HepG2 (cell line): Measurements from ENCODE around the gene CSPG5. TPM values are rescaled to one million over a fixed set of nuclear protein-coding genes. Genes with fewer than 3 reads are reported as not detected.

Source experiments
- ATAC-seq: fragments of 200-7000 bp; cut with Tn5 transposase; 3 replicates; pipeline ENCODE4 v1.9.1; 2020; ENCODE audit warnings: mild to moderate bottlenecking, moderate library complexity
- BruUV-seq: library from RNA; stranded (reverse); fragments of 400-500 nt; replicated peaks from 2 replicates; lab custom pipeline; 2021; lab: Mats Ljungman, UMichigan
- CTCF ChIA-PET: fragments of 300-600 bp; formaldehyde crosslinking; extraction: SDS; loops from one replicate; lab custom pipeline; 2021; ENCODE audit warnings: low total read pairs, inconsistent platforms, low intra/inter-chr PET ratio; lab: Yijun Ruan, JAX
- POLR2A ChIA-PET: fragments of 350-600 bp; sonication (Branson Sonifier 250); formaldehyde crosslinking; loops from one replicate; lab custom pipeline; 2020; ENCODE audit warnings: antibody characterized with exemption, inconsistent platforms; lab: Yijun Ruan, JAX
- DNase-seq: peaks from one replicate; pipeline ENCODE4 v3.0.0-alpha.2; 2015; ENCODE audit warnings: low spot score
- FAIRE-seq: peaks from 3 replicates; lab custom pipeline; 2011; peaks lifted over from hg19 to GRCh38; lab: Jason Lieb, UNC
- H2AFZ ChIP-seq: one replicate; pipeline ENCODE4 v1.6.1; 2011; ENCODE audit warnings: low read length, inconsistent platforms
- H3K27ac ChIP-seq: fragments of 300-600 bp; 3 replicates; pipeline ENCODE4 v1.8.0; 2011; ENCODE audit warnings: mixed run types, mild to moderate bottlenecking, mixed read lengths, low read length, inconsistent platforms; ENCODE audit not compliant: insufficient read depth; ENCODE audit errors: extremely low read length
- H3K27me3 ChIP-seq, 2 experiments: fragments of 200-600 bp in 1 of 2; 2 replicates in 1 of 2; 3 replicates in 1 of 2; pipeline versions ENCODE4 v1.6.0 to v1.8.0; 2011; ENCODE audit warnings: low read length in 2 of 2, mild to moderate bottlenecking in 2 of 2, moderate library complexity in 2 of 2, inconsistent platforms in 1 of 2; ENCODE audit not compliant: insufficient read depth in 2 of 2, control insufficient read depth in 1 of 2
- H3K36me3 ChIP-seq, 2 experiments: fragments of 200-600 bp in 1 of 2; replicated peaks in 1 of 2; 2 replicates in 1 of 2; 3 replicates in 1 of 2; pipeline versions ENCODE4 v1.5.1 to v1.8.0; 2011; ENCODE audit warnings: low read length in 2 of 2, inconsistent platforms in 1 of 2; ENCODE audit not compliant: insufficient read depth in 2 of 2, control insufficient read depth in 1 of 2
- H3K4me1 ChIP-seq: 2 replicates; pipeline ENCODE4 v1.5.1; 2012; ENCODE audit warnings: low read length, inconsistent platforms; ENCODE audit not compliant: insufficient read depth
- H3K4me2 ChIP-seq: 2 replicates; pipeline ENCODE4 v1.6.0; 2011; ENCODE audit warnings: low read depth, low read length, inconsistent platforms
- H3K4me3 ChIP-seq, 3 experiments: fragments of 200-600 bp in 1 of 3; sonication (generic), shearing (Covaris generic) in 1 of 3; replicated peaks in 1 of 3; 2 replicates each; pipeline ENCODE4 v1.5.1; 2011 to 2016; ENCODE audit warnings: low read length in 3 of 3, inconsistent platforms in 2 of 3, low read depth in 2 of 3, mild to moderate bottlenecking in 2 of 3, control low read depth in 1 of 3, mixed read lengths in 1 of 3; ENCODE audit not compliant: insufficient read depth in 1 of 3
- H3K79me2 ChIP-seq: one replicate; pipeline ENCODE4 v1.6.1; 2011; ENCODE audit warnings: low read length, inconsistent platforms; ENCODE audit not compliant: insufficient read depth
- H3K9ac ChIP-seq: 2 replicates; pipeline ENCODE4 v1.6.0; 2011; ENCODE audit warnings: mild to moderate bottlenecking, low read depth, low read length, inconsistent platforms; ENCODE audit not compliant: insufficient read depth
- H3K9me3 ChIP-seq: 2 replicates; pipeline ENCODE4 v1.5.1; 2012; ENCODE audit warnings: mild to moderate bottlenecking, low read length
- H4K20me1 ChIP-seq: 2 replicates; pipeline ENCODE4 v1.6.0; 2011; ENCODE audit warnings: inconsistent platforms, mild to moderate bottlenecking, low read length, moderate library complexity; ENCODE audit not compliant: insufficient read depth
- KDM4B ChIP-seq: sonication (generic); formaldehyde crosslinking; IDR thresholded peaks from 2 replicates; pipeline ENCODE4 v1.4.0; 2020; ENCODE audit warnings: missing genetic modification reagents
- MAX ChIP-seq: IDR thresholded peaks from 2 replicates; pipeline ENCODE4 v1.6.1; 2012; ENCODE audit warnings: inconsistent platforms
- MAZ ChIP-seq, 2 experiments: sonication (generic) in 1 of 2; formaldehyde crosslinking in 1 of 2; IDR thresholded peaks; 2 replicates each; pipeline versions ENCODE4 v1.5.0 to v1.6.1; 2012 to 2020; ENCODE audit warnings: low read depth in 2 of 2, mild to moderate bottlenecking in 2 of 2, borderline replicate concordance in 1 of 2, improper control_type of control experiment in 1 of 2, low read length in 1 of 2, missing genetic modification reagents in 1 of 2, moderate library complexity in 1 of 2
- RFXAP ChIP-seq: sonication (generic); formaldehyde crosslinking; IDR thresholded peaks from 2 replicates; pipeline ENCODE4 v1.4.0; 2020; ENCODE audit warnings: missing genetic modification reagents, borderline replicate concordance
- SNAPC2 ChIP-seq: sonication (generic); formaldehyde crosslinking; IDR thresholded peaks from 2 replicates; pipeline ENCODE4 v1.8.1; 2022; ENCODE audit warnings: mild to moderate bottlenecking, missing genetic modification reagents
- ZNF274 ChIP-seq: sonication (generic); formaldehyde crosslinking; IDR thresholded peaks from 2 replicates; pipeline ENCODE4 v1.5.1; 2020; ENCODE audit warnings: mild to moderate bottlenecking, missing genetic modification reagents
- ZNF326 ChIP-seq: sonication (generic); formaldehyde crosslinking; IDR thresholded peaks from 2 replicates; pipeline ENCODE4 v1.4.0; 2020; ENCODE audit warnings: missing genetic modification reagents, borderline replicate concordance
- ZNF34 ChIP-seq: sonication (generic); formaldehyde crosslinking; IDR thresholded peaks from 2 replicates; pipeline ENCODE4 v1.4.0; 2020; ENCODE audit warnings: mild to moderate bottlenecking, missing genetic modification reagents, borderline replicate concordance
- WGBS: methylation state at CpG from one replicate; pipeline ENCODE4 v1.1.6; 2017; ENCODE audit warnings: low lambda C conversion rate; 5-methylcytosine and 5-hydroxymethylcytosine counted together
- in situ Hi-C: cut with HindIII; loops from 2 replicates; pipeline ENCODE4 v1.10.0; 2017; ENCODE audit warnings: low pct_unique_long_range_greater_than_20kb; ENCODE audit not compliant: extremely low pct_ligation_motif_present
- intact Hi-C: fragments of 100-400 bp; cut with micrococcal nuclease; formaldehyde crosslinking; loops from one replicate; pipeline ENCODE4 v1.10.0; 2022; ENCODE audit not compliant: unreplicated experiment
- polyA plus RNA-seq, 8 experiments: library from polyadenylated mRNA; depleted of rRNA in 3 of 8; stranded (reverse) in 7 of 8; unstranded in 1 of 8; fragments of >200 nt; fragmentation: Illumina TruSeq in 4 of 8; extraction: Trizol in 4 of 8; gene quantifications; 2 replicates each; pipeline versions ENCODE4 v1.2.1 to v1.2.3, GENCODE V29; 2011 to 2016; ENCODE audit warnings: low read depth in 4 of 8, missing spikeins in 1 of 8, mixed read lengths in 1 of 8; ENCODE audit not compliant: insufficient read depth in 1 of 8
- total RNA-seq, 5 experiments: library from RNA; depleted of rRNA; stranded (reverse); fragments of >200 nt; fragmentation: Illumina TruSeq; extraction: Trizol; gene quantifications; 2 replicates each; pipeline ENCODE4 v1.2.3, GENCODE V29; 2016; ENCODE audit warnings: low read depth in 1 of 5
- TF ChIP-seq, protein P1 (sequence below): sonication (generic); formaldehyde crosslinking; IDR thresholded peaks from 2 replicates; pipeline ENCODE4 v1.4.0; 2020; ENCODE audit warnings: mild to moderate bottlenecking, missing genetic modification reagents
- TF ChIP-seq, protein P2 (sequence below): sonication (generic); formaldehyde crosslinking; IDR thresholded peaks from 2 replicates; pipeline ENCODE4 v1.5.0; 2020; ENCODE audit warnings: mild to moderate bottlenecking, missing genetic modification reagents, borderline replicate concordance
- TF ChIP-seq, protein P3 (sequence below): IDR thresholded peaks from 2 replicates; pipeline ENCODE4 v1.4.0; 2020; ENCODE audit warnings: mild to moderate bottlenecking, missing genetic modification reagents

Gene CSPG5
- total and polyA plus RNA-seq, 2 of the 13 experiments (the other 11 are each of a cell fraction or from before 2014, with no cell fraction given): 0.07 to 0.15 TPM

DNA sequence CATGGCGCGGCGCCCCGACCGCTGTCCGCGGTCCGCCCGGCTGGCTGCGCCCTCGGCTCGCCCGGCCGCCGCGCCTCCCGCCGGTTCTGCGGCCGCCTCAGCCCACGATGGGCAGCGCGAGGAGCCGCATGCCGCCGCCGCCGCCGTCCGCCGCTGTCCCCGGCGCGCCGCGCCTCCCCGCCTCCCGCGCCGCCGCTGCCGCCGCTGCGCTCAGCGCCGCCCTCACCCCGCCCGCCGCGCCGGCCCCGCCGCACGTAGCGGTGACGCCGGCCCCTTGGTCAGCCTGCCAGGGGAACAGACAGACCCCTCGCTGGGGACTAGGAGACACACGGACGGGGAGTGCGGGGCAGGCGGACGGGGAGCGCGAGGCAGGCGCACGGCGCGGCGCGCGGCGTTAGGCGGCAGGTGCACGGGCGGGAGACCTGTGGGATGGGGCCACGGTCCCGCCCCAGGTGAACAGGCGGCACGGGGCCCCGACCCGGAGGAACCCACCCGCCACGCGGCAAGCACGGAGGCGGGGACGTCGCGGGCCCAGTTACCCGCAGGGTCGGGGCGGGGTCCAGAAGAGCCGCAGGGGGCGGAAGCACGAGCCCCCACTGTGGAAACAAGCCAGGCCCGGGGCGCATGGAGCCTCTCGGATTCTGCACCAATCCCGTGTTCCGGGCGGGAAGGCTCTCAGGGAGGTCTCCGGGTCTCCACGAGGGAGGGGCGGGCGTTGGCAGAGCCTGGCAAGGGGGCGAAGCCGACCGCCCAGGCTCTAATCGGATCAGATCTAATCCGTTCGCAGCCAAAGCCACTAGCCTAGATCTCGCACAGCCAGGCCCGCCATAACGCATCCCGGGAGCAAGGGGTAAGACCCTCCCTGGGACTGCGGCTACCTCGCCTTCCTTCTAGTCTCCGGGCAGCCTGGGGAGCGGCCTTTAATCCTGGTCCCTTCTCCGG is at the start of gene CSPG5 (continued):
- 0 out of 2 replicates have a peak, but pooled peaks have one; percentile 15 for TF ChIP-seq MAX
- TF ChIP-seq, protein P1, sequence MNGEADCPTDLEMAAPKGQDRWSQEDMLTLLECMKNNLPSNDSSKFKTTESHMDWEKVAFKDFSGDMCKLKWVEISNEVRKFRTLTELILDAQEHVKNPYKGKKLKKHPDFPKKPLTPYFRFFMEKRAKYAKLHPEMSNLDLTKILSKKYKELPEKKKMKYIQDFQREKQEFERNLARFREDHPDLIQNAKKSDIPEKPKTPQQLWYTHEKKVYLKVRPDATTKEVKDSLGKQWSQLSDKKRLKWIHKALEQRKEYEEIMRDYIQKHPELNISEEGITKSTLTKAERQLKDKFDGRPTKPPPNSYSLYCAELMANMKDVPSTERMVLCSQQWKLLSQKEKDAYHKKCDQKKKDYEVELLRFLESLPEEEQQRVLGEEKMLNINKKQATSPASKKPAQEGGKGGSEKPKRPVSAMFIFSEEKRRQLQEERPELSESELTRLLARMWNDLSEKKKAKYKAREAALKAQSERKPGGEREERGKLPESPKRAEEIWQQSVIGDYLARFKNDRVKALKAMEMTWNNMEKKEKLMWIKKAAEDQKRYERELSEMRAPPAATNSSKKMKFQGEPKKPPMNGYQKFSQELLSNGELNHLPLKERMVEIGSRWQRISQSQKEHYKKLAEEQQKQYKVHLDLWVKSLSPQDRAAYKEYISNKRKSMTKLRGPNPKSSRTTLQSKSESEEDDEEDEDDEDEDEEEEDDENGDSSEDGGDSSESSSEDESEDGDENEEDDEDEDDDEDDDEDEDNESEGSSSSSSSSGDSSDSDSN (CRISPR knock-in tag): peak; percentile 12; the same call in 1 of the 2 replicates
- TF ChIP-seq MAZ (IDR thresholded peaks at IDR 0.05; ENCODE audit: borderline replicate concordance, low read depth, low read length): no peak
- 0 out of 2 replicates have a peak, but pooled peaks have one; percentile 36 for TF ChIP-seq MAZ (CRISPR knock-in tag; IDR thresholded peaks at IDR 0.05; ENCODE audit: low read depth)

DNA sequence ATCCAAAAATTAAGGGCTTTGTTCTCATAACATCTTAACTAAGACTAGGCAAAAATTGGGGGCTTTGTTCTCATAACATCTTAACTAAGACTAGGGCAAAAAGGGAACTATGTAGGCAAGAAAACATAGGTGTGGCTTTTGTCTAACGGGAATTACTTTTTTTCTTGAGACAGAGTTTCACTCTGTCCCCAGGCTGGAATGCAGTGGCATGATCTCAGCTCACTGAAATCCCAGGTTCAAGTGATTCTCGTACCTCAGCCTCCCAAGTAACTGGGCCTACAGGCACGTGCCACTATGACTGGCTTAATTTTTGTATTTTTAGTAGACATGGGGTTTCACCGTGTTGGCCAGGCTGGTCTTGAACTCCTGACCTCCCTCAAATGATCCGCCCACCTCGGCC is 49.8 kb upstream of the CSPG5 start:
- no peak overlapping the region for H3K9ac ChIP-seq
- no peak overlapping the region for H3K4me3 ChIP-seq
- H2AFZ ChIP-seq: no peak overlapping the region
- no peaks in the 10 kb centered on the region for H3K9me3 ChIP-seq
- intact Hi-C loops: no loop called here
- H4K20me1 ChIP-seq: no peaks in the 10 kb centered on the region
- in situ Hi-C loops: no loop called here
- ATAC-seq: no peak
- H3K79me2 ChIP-seq: no peaks in the 10 kb centered on the region
- peaks cover 24 to 76% of the 10 kb centered on the region in 2 experiments for H3K36me3 ChIP-seq
- ChIA-PET CTCF (no interaction called here), POLR2A (no interaction called here)
- H3K4me1 ChIP-seq: peaks cover 7% of the 10 kb centered on the region
- no peak overlapping the region for H3K4me2 ChIP-seq
- DNase-seq: no peak
- no peaks in the 10 kb centered on the region for H3K27me3 ChIP-seq
- no peak overlapping the region for H3K27ac ChIP-seq
- 95% methylated on average over 6 of the region's 6 CpGs for WGBS
- BruUV-seq: no TSS peak
- FAIRE-seq: no peak
- no peak for TF ChIP-seq ZNF326 (CRISPR knock-in tag)
- no peak for TF ChIP-seq ZNF274 (CRISPR knock-in tag)
- TF ChIP-seq KDM4B: no peak
- no peak for TF ChIP-seq SNAPC2 (CRISPR knock-in tag)
- TF ChIP-seq RFXAP (CRISPR knock-in tag): no peak
- TF ChIP-seq, protein P2, sequence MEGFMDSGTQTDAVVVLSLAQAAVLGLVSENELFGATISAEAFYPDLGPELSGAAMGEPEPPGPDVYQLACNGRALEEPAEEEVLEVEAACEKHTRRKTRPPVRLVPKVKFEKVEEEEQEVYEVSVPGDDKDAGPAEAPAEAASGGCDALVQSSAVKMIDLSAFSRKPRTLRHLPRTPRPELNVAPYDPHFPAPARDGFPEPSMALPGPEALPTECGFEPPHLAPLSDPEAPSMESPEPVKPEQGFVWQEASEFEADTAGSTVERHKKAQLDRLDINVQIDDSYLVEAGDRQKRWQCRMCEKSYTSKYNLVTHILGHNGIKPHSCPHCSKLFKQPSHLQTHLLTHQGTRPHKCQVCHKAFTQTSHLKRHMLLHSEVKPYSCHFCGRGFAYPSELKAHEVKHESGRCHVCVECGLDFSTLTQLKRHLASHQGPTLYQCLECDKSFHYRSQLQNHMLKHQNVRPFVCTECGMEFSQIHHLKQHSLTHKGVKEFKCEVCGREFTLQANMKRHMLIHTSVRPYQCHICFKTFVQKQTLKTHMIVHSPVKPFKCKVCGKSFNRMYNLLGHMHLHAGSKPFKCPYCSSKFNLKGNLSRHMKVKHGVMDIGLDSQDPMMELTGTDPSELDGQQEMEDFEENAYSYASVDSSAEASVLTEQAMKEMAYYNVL (CRISPR knock-in tag): no peak
- no peak for TF ChIP-seq ZNF34 (CRISPR knock-in tag)
- TF ChIP-seq, protein P3, sequence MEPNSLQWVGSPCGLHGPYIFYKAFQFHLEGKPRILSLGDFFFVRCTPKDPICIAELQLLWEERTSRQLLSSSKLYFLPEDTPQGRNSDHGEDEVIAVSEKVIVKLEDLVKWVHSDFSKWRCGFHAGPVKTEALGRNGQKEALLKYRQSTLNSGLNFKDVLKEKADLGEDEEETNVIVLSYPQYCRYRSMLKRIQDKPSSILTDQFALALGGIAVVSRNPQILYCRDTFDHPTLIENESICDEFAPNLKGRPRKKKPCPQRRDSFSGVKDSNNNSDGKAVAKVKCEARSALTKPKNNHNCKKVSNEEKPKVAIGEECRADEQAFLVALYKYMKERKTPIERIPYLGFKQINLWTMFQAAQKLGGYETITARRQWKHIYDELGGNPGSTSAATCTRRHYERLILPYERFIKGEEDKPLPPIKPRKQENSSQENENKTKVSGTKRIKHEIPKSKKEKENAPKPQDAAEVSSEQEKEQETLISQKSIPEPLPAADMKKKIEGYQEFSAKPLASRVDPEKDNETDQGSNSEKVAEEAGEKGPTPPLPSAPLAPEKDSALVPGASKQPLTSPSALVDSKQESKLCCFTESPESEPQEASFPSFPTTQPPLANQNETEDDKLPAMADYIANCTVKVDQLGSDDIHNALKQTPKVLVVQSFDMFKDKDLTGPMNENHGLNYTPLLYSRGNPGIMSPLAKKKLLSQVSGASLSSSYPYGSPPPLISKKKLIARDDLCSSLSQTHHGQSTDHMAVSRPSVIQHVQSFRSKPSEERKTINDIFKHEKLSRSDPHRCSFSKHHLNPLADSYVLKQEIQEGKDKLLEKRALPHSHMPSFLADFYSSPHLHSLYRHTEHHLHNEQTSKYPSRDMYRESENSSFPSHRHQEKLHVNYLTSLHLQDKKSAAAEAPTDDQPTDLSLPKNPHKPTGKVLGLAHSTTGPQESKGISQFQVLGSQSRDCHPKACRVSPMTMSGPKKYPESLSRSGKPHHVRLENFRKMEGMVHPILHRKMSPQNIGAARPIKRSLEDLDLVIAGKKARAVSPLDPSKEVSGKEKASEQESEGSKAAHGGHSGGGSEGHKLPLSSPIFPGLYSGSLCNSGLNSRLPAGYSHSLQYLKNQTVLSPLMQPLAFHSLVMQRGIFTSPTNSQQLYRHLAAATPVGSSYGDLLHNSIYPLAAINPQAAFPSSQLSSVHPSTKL: no peak
